Parathyroid adenoma (tissue), 2 donors: ENCODE results near the gene FAM98C.
"Not testable (repeated sequence)": the region's sequence is repeated elsewhere in the genome, so short reads cannot be mapped to it uniquely, and the experiment has no call there.

Source experiments
- H2AFZ ChIP-seq: fragments of 300-600 bp; sonication (generic); one replicate; pipeline ENCODE4 v1.7.0; 2017; ENCODE audit warnings: antibody characterized with exemption, mild to moderate bottlenecking
- H3K27ac ChIP-seq: fragments of 300-600 bp; sonication (generic); one replicate; pipeline ENCODE4 v1.7.0; 2017
- H3K27me3 ChIP-seq: fragments of 300-600 bp; sonication (generic); one replicate; pipeline ENCODE4 v1.7.0; 2017; ENCODE audit warnings: low read length; ENCODE audit not compliant: control insufficient read depth, insufficient read depth
- H3K36me3 ChIP-seq: fragments of 300-600 bp; sonication (generic); one replicate; pipeline ENCODE4 v1.7.0; 2017; ENCODE audit warnings: low read length; ENCODE audit not compliant: control insufficient read depth, insufficient read depth
- H3K4me1 ChIP-seq: fragments of 300-600 bp; sonication (generic); one replicate; pipeline ENCODE4 v1.7.0; 2017; ENCODE audit warnings: control low read depth
- H3K4me2 ChIP-seq: fragments of 300-600 bp; sonication (generic); one replicate; pipeline ENCODE4 v1.7.0; 2017; ENCODE audit warnings: low read length
- H3K4me3 ChIP-seq: fragments of 300-600 bp; sonication (generic); one replicate; pipeline ENCODE4 v1.7.0; 2017; ENCODE audit warnings: low read depth, low read length
- H3K79me2 ChIP-seq: fragments of 300-600 bp; sonication (generic); one replicate; pipeline ENCODE4 v1.7.0; 2017; ENCODE audit warnings: control low read depth
- H3K9ac ChIP-seq: fragments of 300-600 bp; sonication (generic); one replicate; pipeline ENCODE4 v1.7.0; 2017; ENCODE audit warnings: mild to moderate bottlenecking
- H3K9me3 ChIP-seq: fragments of 300-600 bp; sonication (generic); one replicate; pipeline ENCODE4 v1.7.0; 2017; ENCODE audit warnings: low read length; ENCODE audit not compliant: control insufficient read depth
- TF ChIP-seq, protein P1 (sequence below): fragments of 300-600 bp; sonication (generic); IDR thresholded peaks from one replicate; pipeline ENCODE4 v1.7.0; 2017; ENCODE audit warnings: antibody characterized with exemption, mild to moderate bottlenecking
- donor health status: primary hyperparathyroidism.

The FAM98C gene

DNA sequence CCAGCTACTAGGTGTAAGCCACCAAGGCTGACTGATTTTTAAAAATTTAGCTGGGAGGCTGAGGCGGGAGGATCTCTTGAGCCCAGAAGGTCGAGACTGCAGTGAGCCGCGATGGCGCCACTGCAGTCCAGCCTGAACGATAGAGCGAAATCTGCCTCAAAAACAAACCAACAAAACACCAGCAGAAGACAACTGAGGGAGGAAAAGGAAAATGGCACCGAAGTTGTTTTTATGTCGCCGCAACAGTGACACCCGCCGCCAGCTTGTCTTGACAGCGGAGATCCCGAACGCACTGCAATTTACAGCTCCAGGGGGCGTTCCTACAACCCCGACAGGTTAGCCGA lies 298 bp upstream of the FAM98C start:
- Histone ChIP-seq H3K4me3 (peak overlapping the region; percentile 39), H3K9ac (no peak overlapping the region), H3K79me2 (no peaks in the 10 kb centered on the region), H3K36me3 (no peaks in the 10 kb centered on the region), H3K4me2 (peak overlapping the region; percentile 79), H3K4me1 (peaks cover 3% of the 10 kb centered on the region), H3K9me3 (no peaks in the 10 kb centered on the region), H3K27ac (peak overlapping the region; percentile 71), H2AFZ (peak overlapping the region; percentile 98), H3K27me3 (no peaks in the 10 kb centered on the region)
- TF ChIP-seq, protein P1, sequence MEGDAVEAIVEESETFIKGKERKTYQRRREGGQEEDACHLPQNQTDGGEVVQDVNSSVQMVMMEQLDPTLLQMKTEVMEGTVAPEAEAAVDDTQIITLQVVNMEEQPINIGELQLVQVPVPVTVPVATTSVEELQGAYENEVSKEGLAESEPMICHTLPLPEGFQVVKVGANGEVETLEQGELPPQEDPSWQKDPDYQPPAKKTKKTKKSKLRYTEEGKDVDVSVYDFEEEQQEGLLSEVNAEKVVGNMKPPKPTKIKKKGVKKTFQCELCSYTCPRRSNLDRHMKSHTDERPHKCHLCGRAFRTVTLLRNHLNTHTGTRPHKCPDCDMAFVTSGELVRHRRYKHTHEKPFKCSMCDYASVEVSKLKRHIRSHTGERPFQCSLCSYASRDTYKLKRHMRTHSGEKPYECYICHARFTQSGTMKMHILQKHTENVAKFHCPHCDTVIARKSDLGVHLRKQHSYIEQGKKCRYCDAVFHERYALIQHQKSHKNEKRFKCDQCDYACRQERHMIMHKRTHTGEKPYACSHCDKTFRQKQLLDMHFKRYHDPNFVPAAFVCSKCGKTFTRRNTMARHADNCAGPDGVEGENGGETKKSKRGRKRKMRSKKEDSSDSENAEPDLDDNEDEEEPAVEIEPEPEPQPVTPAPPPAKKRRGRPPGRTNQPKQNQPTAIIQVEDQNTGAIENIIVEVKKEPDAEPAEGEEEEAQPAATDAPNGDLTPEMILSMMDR, result no peak

GRCh38 chr19:38404858-38405257 lies 2.0 kb downstream of the FAM98C start:
- no peak overlapping the region for H3K4me3 ChIP-seq
- H3K9me3 ChIP-seq, result no peaks in the 10 kb centered on the region
- TF ChIP-seq, protein P1, result no peak
- H3K27ac ChIP-seq, result no peak overlapping the region
- no peak overlapping the region for H3K4me2 ChIP-seq
- H3K27me3 ChIP-seq, result no peaks in the 10 kb centered on the region
- no peak overlapping the region for H2AFZ ChIP-seq
- no peaks in the 10 kb centered on the region for H3K36me3 ChIP-seq
- H3K4me1 ChIP-seq, result peaks cover 3% of the 10 kb centered on the region
- no peaks in the 10 kb centered on the region for H3K79me2 ChIP-seq
- H3K9ac ChIP-seq, result no peak overlapping the region

DNA sequence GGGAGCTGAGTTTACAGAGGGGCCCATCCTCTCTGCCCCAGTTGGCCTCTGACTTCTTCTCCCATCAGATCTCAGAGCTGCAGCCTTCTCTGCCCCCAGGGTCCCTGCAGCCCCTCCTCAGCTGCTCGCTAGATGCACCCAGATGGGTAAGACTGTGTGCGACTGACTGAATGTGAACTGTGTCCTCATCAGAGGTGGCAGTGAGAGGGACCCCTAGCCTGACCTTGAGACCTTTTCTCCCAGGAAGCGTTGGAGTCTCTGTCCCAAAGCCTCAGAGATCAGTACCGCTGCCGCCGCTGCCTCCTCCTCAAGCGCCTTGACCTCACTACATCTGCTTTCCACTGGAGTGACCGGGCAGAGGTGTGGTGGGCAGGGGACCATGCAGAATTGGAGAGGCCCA lies 2.4 kb downstream of the FAM98C start:
- no peak overlapping the region for H3K27ac ChIP-seq
- H3K9me3 ChIP-seq, result no peaks in the 10 kb centered on the region
- no peaks in the 10 kb centered on the region for H3K27me3 ChIP-seq
- no peak overlapping the region for H3K4me2 ChIP-seq
- TF ChIP-seq, protein P1, result no peak
- H2AFZ ChIP-seq, result no peak overlapping the region
- H3K4me3 ChIP-seq, result no peak overlapping the region
- no peak overlapping the region for H3K9ac ChIP-seq
- peaks cover 3% of the 10 kb centered on the region for H3K4me1 ChIP-seq
- no peaks in the 10 kb centered on the region for H3K79me2 ChIP-seq
- H3K36me3 ChIP-seq, result no peaks in the 10 kb centered on the region

DNA sequence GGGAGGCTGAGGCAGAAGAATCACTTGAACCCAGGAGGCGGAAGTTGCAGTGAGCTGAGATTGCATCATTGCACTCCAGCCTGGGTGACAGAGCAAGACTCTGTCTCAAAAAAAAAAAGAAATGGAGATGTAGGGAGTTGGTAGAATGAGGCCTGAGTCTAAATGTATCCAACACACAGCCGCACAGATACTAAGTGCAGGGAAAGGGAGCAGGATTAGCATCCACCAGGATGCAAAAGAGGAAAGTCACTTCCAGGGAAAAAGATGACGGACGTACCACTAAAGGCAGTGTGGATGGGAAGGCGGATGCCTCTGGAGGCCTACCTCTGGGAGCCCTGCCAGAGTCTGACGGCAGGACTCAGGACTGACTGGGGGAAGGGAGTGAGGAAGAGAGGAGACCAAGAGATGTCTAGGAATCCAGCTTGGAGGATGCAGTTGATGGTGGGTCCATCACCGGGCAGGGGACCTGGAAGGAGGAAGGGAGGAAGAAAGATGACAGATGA lies 6.8 kb downstream of the FAM98C start:
- Histone ChIP-seq H3K4me2 (no peak overlapping the region), H3K27me3 (no peaks in the 10 kb centered on the region), H3K4me1 (no peaks in the 10 kb centered on the region), H3K36me3 (no peaks in the 10 kb centered on the region), H3K9me3 (no peaks in the 10 kb centered on the region), H2AFZ (no peak overlapping the region), H3K27ac (no peak overlapping the region), H3K4me3 (no peak overlapping the region), H3K9ac (no peak overlapping the region), H3K79me2 (no peaks in the 10 kb centered on the region)
- TF ChIP-seq, protein P1, result no peak

DNA sequence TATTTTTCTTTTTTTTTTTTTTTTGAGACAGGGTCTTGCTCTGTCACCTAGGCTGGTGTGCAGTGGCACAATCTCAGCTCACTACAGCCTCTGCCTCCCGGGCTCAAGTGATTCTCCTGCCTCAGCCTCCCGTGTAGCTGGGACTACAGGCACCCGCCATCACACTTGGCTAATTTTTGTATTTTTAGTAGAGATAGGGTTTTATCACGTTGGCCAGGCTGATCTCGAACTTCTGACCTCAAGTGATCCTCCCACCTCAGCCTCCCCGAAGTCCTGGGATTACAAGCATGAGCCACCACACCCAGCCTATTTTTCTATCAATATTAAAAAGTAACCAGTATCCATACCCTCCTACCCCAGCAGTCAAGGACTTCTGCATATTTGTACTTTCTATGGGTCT lies 7.5 kb downstream of the FAM98C start:
- H2AFZ ChIP-seq, H3K36me3 ChIP-seq, H3K27me3 ChIP-seq, H3K4me2 ChIP-seq, H3K4me3 ChIP-seq, H3K27ac ChIP-seq, H3K9me3 ChIP-seq, H3K4me1 ChIP-seq, H3K9ac ChIP-seq, H3K79me2 ChIP-seq: not testable (repeated sequence)
